Measurements from ENCODE around the gene LRTM2.

Gene LRTM2

DNA sequence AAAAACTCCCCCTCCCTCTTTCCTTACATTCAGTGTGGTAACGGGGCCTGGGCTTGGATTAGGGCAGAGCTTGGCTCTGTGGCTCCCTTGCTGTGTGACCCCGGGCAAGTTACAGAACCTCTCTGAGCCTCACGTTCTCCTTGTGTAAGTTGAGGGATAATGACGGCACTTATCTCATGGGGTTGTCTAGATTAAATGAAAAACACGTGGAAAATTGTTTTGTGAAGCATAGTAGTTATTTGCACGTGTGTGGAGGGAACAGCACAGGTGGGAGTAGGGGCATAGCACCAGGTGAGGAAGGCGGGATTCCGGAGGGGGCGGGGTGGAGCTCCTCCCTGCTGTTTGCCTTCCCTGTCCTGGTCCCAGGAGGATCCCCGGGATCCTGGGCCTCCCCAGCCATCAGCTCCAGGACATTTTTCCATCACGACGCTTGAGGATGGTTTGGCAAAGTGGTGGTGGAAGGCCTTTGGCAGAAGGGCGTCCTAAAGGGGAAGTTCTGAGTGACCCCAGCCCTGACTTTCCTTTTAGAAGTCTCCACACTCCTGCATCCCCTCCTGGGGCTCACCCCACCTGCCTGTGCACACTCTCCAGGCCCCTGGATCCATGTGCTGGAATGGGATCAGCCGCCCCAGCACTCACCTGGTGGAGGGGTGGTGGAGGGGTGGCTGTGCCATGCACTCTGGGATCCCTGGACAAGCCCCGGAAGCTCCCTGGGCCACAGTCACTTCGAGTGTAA, 22.7 kb downstream of the LRTM2 start:
- DNase-seq (ENCODE audit: low spot score): no peak

DNA sequence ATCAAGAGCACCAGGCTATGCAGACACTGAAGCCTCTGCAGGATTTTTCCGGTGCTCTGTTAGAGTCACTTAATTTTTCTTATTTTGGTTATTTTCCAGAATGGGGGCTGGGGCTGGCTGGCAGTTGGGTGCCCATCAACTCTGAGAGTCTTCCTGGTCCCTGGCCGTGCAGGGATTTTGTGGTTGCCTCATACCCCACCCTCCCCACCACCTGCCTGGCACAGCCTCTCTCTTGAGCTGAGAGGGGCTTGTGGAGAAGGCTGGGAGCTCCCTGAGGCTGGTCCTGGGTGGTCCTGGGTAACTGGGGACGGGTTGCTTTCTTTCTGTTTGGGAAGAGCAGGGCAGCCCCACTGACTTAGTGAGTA, 23.3 kb downstream of the LRTM2 start:
- no peak for DNase-seq (ENCODE audit: low spot score)

DNA sequence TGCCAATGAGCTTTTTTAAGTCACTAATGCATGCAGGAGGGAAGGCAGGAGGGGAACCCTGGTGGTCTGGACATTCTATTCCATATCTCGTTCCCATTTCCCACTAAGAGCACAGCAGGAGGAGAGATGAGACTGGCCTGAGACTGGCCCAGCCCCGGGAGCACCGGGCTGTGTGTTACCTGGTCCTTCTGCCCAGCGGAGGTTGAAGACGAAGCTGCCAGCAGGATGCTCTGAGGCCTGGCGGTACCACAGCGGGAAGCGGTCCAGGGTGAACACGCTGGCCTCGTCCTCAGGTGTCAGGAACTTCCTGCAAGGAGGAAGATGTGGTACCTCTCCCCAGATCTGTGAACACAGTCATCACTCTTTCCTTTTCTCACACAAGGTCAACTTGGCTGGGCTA, 23.9 kb downstream of the LRTM2 start:
- DNase-seq (ENCODE audit: low spot score): no peak

DNA sequence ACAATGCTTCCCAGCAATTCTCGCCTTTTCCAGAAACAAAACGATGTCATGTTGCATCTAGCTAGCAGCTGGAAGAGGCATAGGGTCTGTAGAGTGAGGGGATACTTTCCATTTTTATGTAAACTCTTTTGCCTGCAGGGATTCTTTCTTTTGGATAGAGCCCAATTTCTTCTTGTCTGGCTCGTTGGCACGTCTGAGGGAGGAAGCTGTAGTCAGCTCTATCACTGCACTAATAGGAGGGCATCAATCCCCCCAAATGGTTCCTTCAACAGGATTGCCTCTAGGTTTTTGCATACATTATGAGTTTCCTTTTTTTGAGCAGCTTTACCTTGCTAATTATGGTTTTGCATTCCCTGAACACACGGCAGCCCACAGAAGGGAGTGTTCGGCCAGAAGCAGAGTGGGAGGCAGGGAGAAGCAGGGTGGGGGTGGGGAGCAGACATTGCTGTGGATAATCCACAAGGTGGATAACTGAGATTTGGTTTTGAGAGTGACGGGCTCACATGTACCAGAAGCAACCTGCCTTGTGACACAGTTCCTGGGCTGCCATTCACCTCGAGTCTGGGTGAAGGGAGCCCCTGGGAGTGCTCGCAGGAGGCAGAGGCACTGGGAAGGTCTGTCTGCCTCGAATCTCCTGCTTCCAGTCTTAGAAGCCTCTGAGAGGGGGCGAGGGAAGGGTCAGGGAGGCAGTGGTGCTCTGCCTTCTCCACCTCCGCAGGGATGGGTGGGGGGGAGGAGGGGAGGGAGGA, 24.5 kb downstream of the LRTM2 start:
- no peak for DNase-seq (ENCODE audit: low spot score)

DNA sequence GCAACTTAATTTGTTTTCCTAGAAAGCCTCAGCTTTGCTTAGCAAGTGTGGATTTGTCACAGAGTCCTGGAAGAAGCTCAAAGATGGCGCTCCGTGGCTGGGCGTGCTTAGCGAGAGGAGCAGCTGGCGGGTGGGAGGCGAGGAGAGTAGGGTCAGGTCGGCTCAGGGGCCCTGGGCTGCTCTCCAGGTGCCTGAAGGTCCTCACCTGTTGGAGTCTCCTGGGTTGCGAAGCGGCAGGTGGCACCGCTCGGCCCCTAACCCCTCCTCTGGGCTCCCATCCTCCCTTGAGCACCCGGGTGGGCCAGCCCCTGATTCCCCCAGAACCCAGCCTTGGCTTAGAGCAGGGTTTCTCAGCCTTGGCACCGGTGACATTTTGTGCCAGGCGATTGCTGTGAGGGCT, 25.1 kb downstream of the LRTM2 start:
- no peak for DNase-seq (ENCODE audit: low spot score)

DNA sequence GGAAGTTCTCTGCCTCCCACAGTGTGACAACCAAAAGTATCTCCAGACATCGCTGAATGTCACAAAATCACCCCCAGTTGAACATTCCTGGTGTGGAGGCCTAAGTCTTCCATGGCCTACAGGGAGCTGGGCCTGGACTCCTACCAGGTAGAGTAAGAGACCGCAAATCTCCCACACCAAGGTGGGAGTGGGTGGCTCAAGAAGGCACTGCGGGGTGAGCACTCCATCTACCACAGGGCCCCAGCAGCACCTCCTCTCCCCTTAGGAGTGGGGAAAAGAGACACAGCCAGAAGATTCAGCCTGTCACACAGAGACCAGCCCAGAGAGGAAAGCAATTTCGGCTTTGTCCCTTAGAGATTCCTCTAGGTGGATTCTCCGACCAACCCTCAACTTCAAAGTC, 25.5 kb downstream of the LRTM2 start:
- DNase-seq (ENCODE audit: low spot score): no peak

DNA sequence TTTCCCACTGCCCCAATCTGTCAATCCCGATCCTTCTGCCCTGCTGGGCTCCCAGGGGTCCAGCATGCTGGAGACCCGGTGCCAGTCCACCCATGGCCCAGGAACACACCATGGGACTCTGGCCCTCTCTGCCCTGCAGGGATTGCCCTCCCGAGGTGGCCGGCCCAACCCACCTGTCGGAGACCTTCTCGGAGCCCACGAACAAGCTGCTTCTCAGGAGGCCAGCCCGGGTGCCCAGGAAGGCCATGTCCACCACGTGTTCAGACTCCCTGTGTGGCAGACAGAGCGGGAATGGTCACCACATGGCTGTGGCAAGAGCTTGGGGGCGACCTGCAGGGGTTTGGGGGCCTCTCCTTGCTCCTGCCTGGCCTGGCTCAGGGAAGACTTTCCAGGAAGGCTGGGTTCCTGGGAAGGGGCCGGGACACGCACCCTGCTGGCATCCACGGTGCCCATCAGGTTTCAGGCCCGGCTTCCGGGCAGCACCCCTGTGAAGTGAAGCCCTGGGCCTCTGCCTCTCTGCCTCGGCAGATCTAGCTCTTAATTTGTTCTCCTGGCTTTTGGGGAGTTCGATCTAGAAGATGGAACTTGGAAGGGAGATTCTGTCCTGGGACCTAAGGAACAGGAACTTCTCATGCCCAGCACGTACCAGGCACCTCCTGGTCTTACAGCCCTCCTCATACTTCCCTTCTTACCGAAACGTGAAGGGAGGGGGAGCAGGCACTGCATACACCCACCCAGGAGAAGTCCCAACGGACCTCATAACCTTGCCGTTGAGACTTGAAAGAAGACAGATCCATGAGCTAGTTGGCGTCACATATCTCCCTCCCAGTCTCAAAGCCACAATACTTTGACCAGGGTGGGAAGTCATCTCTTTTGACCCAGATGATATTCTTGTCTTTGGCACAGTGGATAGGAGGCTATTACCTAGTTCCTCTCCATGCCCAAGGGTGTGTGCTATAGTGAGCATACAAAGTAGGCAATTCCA, 26.3 kb downstream of the LRTM2 start:
- DNase-seq (ENCODE audit: low spot score): no peak

DNA sequence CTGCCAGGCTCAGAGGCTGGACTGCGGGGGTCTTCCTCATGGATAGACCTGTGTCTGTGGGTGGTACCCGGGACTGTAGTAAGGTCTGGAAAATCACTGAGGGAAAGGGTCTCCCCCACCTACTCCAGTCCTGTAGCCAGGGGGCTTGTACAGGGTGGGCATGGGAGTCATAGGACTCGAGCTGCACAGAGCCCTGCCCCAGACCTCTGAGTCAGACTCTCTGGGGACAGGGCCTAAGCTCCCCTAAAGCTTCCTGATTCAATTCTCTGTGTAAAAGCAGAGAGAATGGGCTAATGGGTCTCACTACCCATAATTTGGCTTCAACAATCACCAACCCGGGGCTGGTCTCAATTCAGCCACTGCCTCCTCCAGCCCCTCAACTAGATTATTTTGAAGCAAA, 27.0 kb downstream of the LRTM2 start:
- DNase-seq (ENCODE audit: low spot score): no peak

DNA sequence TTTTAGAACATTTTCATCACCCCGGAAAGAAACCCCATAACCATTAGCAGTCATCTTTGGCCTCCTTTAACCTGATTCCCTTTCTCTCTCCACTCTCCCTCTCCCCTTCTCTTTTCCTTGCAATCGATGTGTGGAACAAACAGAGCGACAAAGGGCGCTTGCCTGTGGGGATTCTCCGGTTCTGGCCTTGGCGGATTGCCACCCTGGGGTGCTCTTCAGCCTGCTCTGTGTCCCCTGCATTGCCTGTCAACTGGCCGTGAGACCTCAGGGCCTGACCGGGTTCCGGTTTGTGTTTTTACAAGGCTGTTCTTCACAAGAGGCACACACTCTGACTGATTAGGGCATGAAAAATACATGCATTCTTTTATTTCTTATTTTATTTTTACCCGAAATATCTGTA, 27.8 kb downstream of the LRTM2 start:
- no peak for DNase-seq (ENCODE audit: low spot score)

DNA sequence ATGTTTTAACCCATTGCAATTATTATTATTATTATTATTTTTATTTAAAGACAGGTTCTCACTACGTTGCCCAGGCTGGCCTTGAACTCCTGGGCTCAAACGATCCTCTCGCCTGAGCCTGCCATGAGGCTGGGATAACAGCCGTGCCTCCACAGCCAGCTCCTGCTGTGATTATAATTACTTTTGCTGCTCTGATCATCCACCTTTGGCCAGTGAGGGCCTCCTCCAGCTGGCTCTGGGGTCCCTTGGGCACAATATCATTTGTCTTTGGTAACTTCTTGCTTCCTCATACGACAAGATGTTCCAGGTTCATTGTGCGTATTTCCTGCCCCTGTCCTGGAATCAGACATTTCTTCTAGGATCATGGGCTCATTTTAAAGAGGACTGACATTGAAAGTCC, 28.4 kb downstream of the LRTM2 start:
- no peak for DNase-seq (ENCODE audit: low spot score)

DNA sequence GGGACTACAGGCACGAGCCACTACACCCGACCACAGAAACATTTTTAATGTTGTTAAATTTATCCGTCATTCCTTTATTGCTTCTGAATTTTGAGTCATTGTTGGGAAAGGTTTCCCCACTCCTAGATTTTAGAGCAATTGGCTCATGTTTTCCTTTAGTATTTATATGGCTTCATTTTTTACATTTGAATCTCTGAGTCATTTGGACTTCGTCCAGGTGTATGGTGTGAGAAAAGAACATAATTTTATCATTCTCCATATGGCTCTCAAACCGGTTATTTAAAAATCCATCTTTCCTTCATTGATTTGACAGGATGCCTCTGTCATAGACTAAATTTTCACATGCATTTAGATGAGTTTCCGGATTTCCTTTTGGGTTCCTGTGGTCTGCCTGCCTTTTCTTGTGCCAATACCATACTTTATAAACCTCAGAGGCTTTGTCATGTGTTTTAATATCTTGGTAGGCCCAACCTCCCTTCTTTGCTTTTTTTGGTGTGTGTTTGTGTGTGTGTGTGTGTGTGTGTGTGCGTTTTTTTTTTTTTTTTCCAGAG, 30.9 kb downstream of the LRTM2 start:
- no peak for DNase-seq (ENCODE audit: low spot score)

DNA sequence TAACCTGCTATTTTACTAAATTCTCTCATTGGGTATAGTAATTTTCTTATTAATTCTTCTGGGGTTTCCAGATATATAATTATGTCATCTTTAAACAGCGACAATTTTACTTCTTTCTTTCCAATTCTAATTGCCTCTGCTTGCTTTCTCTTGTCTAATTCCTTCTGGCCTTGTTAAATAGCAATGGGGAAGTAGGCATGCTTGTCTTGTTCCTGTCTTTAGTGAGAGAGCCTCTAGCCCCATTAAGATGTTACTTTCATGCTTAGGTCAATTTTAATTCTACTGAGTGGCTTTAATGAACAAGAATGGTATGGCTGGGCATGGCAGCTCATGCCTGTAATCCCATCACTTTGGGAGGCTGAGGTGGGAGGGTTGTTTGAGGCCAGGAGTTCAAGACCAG, 31.7 kb downstream of the LRTM2 start:
- no peak for DNase-seq (ENCODE audit: low spot score)

DNA sequence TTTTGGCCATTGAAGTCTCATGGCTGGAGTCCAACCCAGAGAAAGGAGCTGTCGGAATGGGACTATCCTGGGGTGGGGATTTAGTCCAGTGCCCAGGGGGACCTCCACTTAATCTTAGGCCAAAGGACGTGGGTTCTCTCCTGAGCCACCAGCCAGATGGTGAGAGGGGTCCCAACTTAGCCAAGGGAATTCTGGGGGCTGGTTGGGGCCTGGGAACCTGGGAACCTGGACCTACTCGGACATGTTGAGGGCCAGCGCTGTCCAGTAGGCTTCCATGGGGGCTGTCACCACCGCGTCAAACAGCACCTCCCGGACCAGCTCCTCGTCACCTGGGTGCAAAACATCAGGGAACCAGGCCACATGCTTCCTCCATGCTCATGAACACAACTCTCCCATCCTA, 33.4 kb downstream of the LRTM2 start:
- no peak for DNase-seq (ENCODE audit: low spot score)

DNA sequence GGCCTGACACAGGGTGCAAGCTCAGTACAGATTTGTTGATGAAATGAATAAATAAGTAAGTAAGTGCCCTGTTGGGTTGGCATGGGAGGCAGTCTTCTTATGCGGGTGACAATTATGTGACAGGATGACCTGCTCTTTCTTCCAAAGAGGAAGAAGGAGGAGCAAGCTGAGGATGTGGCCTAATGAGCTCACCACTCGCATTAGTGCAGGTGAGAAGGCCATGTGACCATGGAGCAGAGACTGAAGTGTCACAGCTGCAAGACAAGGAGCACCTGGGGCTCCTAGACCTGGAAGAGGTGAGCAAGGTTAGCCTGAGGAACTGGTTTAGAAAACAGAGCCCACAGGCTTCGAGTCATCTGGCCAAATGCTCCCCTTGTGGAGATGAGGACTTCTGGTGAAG, 34.9 kb downstream of the LRTM2 start:
- no peak for DNase-seq (ENCODE audit: low spot score)

DNA sequence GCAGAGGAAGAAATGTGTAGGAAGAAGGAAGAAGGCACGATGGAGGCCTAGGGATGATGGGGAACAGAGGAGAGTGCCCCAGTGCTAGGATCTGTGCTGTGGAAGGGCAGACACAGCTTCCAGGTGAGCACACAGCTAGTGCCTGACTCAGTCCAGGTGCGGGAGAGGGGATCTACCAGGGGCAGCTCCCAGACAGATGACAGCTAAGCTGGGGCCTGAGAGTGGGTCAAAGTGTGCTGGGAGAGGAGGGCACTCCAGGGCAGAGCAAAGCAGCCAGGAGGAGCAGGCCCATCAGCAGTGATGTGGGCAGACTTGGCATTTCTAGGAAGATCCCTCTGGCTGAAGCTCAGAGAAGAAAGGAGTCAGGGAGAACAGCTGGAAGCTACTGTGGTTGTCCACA, 36.7 kb downstream of the LRTM2 start:
- no peak for DNase-seq (ENCODE audit: low spot score)

DNA sequence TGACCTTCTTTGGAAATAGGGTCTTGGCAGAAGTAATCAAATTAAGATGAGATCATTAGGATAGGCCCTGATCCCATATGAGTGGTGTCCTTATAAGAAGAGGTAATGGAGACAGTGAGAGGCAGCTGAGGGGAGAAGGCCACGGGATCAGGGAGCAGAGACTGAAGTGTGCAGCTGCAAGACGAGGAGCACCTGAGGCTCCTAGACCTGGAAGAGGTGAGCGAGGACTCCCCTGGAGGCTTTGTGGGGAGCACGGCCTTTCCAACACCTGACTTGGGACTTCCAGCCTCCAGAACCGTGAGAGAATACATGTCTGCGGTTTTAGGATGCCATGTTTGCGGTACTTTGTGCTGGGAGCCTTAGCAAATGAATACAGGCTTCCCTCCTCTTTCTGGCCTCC, 37.5 kb downstream of the LRTM2 start:
- no peak for DNase-seq (ENCODE audit: low spot score)

DNA sequence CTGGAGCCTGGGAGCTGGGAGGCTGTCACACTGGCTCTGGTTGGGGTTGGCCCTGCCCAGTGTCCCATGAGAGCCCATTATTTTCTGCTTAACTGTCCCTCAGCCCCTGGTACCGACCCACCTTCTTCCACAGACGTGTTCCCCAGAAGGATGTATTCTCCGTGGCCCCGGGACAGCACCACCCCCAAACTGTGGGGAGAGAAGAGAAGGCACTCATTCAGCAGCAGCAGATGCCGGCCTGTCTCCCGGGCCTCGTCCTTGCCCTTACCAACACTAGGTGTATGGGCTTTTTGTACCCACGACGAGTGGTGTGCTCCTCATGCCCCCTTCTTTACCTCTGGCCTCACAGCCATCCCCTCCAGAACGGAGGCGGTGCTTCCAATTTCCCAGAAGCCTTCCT, 38.1 kb downstream of the LRTM2 start:
- no peak for DNase-seq (ENCODE audit: low spot score)

DNA sequence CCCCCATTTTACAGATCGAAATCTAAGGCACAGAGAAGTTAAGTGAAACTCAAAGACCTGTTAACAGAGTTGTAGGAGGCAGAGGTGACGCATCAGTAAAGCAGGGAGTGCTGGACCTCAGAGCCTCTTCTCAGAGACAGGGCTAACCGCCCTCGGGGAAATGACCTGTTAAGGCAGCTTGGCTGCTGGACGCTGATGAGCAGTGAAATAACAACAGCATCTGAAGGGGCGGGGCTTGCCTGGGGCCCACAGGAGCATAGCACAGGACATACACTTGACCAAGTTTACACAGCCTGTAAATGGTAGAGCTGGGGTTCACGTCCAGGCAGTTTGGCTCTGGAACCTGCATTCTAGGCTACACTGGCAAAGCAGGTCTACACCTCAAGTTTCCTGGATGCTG, 39.3 kb downstream of the LRTM2 start:
- no peak for DNase-seq (ENCODE audit: low spot score)

DNA sequence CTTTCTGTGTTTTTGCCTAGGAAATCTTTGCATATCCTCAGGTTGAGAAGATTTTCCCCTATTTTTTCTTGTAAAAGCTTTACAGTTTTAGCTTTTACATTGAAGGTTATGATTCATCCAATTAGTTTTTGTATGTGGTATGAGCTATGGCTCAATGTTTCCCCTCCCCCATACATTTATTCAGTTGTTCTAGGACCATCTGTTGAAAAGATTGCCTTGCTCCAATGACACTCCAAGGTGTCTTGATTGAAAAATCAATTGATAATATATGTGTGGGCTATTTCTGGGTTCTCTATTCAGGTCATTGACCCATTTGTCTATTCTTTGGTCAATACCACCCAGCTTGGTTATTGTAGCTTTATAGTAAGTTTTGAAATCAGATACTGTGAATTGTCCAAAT, 42.6 kb downstream of the LRTM2 start:
- DNase-seq (ENCODE audit: low spot score): no peak

DNA sequence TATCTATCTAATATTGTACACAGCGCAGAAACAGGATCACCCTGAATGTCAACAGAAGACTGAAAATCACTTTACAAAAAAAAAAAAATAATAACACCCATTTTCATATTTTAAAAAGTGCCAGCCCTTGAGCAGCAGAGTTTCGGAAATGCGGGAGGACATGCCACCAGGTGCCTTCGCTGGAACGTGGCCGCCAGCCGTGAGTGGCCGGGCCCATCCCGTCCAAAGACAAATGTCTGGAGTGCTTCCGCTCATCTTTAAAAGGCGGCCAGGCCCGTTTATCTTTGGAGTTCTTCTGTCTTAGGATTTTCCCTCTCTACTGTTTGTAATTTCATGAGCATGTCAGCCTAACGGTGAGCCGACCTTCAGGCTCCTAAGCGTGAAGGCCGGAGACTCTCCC, 43.5 kb downstream of the LRTM2 start:
- DNase-seq (ENCODE audit: low spot score): no peak

DNA sequence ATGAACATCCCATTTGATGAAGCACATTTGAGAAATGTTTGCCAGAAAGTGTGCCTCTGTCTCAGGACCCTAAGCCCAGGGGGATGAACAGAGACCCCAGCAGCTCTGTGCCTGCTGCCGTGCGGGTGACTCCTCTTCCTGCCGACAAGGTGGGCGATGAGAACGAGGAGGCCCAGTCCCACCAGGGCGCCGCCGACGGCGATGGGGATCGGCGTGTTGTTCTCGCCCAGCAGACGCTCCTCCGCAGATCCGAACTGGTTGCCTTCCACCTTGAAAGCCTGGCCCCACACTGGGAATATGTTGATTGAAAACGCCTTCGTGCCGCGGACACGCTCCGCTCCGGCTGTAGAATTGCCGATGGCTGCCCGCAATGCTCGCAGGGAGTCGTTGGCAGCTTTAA, 44.1 kb downstream of the LRTM2 start:
- DNase-seq (ENCODE audit: low spot score): no peak

DNA sequence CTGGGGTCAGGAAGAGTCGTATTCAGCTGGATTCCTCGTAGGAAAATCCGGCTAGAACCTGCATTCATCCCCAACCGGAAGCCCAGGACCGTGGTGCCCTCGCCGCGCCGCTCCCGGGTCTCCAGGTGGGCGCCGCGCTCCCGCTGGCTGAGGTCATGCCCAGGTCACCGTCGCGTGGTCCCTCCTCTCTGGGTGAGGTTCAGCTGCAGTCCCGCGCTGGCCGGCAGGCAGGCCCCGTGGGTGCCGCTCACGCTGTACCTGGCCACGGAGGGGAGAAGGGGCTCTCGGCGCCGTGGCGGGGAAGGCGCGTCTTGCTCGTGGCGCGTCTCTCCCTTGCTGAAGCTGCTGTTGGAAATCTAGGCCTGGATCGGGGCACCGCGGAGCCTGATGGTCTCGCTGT, 44.5 kb downstream of the LRTM2 start:
- no peak for DNase-seq (ENCODE audit: low spot score)

Data from iPS-NIHi11 (cell line).